ENCODE results near the gene MSANTD2.

GRCh38 chr11:124745270-124745834 is 54.9 kb downstream of the MSANTD2 start:
- TF ChIP-seq, protein P1, sequence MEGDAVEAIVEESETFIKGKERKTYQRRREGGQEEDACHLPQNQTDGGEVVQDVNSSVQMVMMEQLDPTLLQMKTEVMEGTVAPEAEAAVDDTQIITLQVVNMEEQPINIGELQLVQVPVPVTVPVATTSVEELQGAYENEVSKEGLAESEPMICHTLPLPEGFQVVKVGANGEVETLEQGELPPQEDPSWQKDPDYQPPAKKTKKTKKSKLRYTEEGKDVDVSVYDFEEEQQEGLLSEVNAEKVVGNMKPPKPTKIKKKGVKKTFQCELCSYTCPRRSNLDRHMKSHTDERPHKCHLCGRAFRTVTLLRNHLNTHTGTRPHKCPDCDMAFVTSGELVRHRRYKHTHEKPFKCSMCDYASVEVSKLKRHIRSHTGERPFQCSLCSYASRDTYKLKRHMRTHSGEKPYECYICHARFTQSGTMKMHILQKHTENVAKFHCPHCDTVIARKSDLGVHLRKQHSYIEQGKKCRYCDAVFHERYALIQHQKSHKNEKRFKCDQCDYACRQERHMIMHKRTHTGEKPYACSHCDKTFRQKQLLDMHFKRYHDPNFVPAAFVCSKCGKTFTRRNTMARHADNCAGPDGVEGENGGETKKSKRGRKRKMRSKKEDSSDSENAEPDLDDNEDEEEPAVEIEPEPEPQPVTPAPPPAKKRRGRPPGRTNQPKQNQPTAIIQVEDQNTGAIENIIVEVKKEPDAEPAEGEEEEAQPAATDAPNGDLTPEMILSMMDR (IDR thresholded peaks at IDR 0.05): no peak
- no peak for TF ChIP-seq POLR2A (IDR thresholded peaks at IDR 0.05)

Data from esophagus squamous epithelium (tissue), 4 donors.